Adrenal gland (tissue), 12 donors: Measurements from ENCODE around the gene KDM4B. TPM values are rescaled to one million over a fixed set of nuclear protein-coding genes. Genes with fewer than 3 reads are reported as not detected.

Experiments used
- DNase-seq, 7 donors: peaks; one replicate each; pipeline ENCODE4 v3.0.0-alpha.2; 2019 to 2020
- H3K27ac ChIP-seq, 5 donors: fragments of 200-600 bp; sonication (generic) in 4 of 5; 1 replicate in 3 of 5; 2 replicates in 2 of 5; pipeline versions ENCODE4 v1.5.1 to v1.8.0; 2016 to 2020; ENCODE audit warnings: mild to moderate bottlenecking in 1 of 5
- H3K27me3 ChIP-seq: fragments of 200-600 bp; 2 replicates; pipeline ENCODE4 v1.8.0; 2021
- H3K36me3 ChIP-seq, 2 donors: fragments of 200-600 bp; replicated peaks in 1 of 2; 1 replicate in 1 of 2; 2 replicates in 1 of 2; pipeline versions ENCODE4 v1.5.1 to v1.8.0; 2018 to 2022
- H3K4me1 ChIP-seq, 2 donors: fragments of 200-600 bp; replicated peaks in 1 of 2; 1 replicate in 1 of 2; 2 replicates in 1 of 2; pipeline versions ENCODE4 v1.5.1 to v1.8.0; 2018 to 2021
- H3K4me3 ChIP-seq, 4 donors: fragments of 200-600 bp; sonication (generic) in 3 of 4; one replicate each; pipeline ENCODE4 v1.5.1; 2016 to 2018
- H3K9me3 ChIP-seq, 3 donors: fragments of 200-600 bp; sonication (generic) in 1 of 3; replicated peaks in 1 of 3; 1 replicate in 2 of 3; 2 replicates in 1 of 3; pipeline versions ENCODE4 v1.5.1 to v1.8.0; 2016 to 2021
- POLR2A ChIP-seq, 2 donors: fragments of 450-650 bp; IDR thresholded peaks; one replicate each; pipeline ENCODE4 v1.6.1; 2017; ENCODE audit warnings: antibody characterized with exemption in 2 of 2, mild to moderate bottlenecking in 2 of 2, moderate library complexity in 1 of 2
- WGBS, 4 donors: extraction: QIAGEN DNeasy Blood & Tissue Kit in 2 of 4; methylation state at CpG; one replicate each; pipeline versions ENCODE4 v1.1.5 to v1.1.7; 2013 to 2017; 5-methylcytosine and 5-hydroxymethylcytosine counted together
- intact Hi-C, 2 donors: fragments of 100-400 bp; cut with DNase I; formaldehyde crosslinking; loops; one replicate each; pipeline versions ENCODE4 v1.14.1 to v1.15.0; 2022 to 2023
- polyA plus RNA-seq, 3 donors: library from polyadenylated mRNA; stranded (reverse); fragments of 200-250 nt in 2 of 3; fragments of 350-450 nt in 1 of 3; fragmentation: Illumina TruSeq in 1 of 3; extraction: RNeasy Lipid Tissue Mini Kit (QIAGEN cat#74804) in 1 of 3; gene quantifications; one replicate each; pipeline ENCODE4 v1.2.3, GENCODE V29; 2013 to 2014
- total RNA-seq, 9 donors: library from RNA; depleted of rRNA in 4 of 9; stranded (reverse); fragments of >200 nt in 4 of 9; fragments of 120-200 nt in 1 of 9; fragmentation: NEBNext Ultra II Directional in 1 of 9; extraction: Animal tissue kit (Norgen Biotek cat#: 25700) in 1 of 9; gene quantifications; one replicate each; pipeline versions ENCODE4 v1.1.0 to v1.2.4, GENCODE V29; 2013 to 2023
- TF ChIP-seq, protein P1 (sequence below), 6 experiments: fragments of 450-650 bp in 4 of 6; fragments of 200-600 bp in 2 of 6; sonication (generic) in 1 of 6; IDR thresholded peaks; 1 replicate in 5 of 6; 2 replicates in 1 of 6; pipeline versions ENCODE4 v1.5.1 to v1.8.0; 2016 to 2021; ENCODE audit warnings: antibody characterized with exemption in 6 of 6, mild to moderate bottlenecking in 2 of 6, moderate library complexity in 1 of 6
- donor health status: healthy with polysubstance abuse.
- donor health status: Bipolar disorder and iron deficiency.
- donor health status: DM: yes; HTN: yes; CAD: no.
- donor health status: DM: no; HTN: no; CAD: no.
- donor health status: DM: no; HTN: no; CAD: no.
- donor health status: DM: yes; HTN: yes; CAD: no.

Gene KDM4B
- total and polyA plus RNA-seq, 12 donors: 9.8 to 65.1 (median 39.9) TPM

DNA sequence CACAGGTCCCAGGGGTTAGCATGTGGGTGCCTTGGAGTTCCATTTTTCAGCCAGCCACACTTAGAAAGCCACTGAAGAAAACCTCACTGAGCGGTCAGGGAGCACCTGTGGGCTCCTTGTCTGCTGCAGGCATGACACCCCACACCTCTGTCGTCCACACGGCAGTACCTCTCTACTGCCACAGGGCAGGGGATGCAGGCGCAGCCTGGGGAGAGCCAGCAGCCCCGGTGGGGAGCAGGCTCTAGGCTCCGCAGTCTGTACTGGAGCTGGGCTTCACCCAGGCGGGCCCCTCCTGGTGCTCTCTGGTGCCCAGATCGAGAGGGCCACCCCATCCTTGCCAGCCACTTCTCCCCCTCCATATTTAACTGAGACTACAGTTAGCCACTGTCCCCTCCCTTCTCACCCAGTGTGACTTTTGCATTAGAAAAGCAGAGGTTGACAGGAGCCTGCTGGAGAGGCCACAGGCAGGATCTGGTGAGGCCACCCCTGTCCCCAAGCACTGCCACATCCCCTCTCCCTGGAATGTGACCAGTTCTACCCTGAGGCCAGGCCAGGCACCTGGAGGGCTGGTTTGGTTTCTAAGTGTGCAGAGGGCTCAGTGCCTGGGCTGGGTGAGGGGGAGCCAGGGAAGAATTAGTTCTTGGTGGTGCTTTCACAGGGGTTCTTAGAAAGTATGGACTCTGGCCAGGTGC lies 104.4 kb downstream of the KDM4B start:
- no peak for DNase-seq
- no peak overlapping the region for H3K4me3 ChIP-seq
- H3K36me3 ChIP-seq: peaks cover 0 to 32% of the 10 kb centered on the region in 2 donors
- peaks cover 4 to 7% of the 10 kb centered on the region in 2 donors for H3K4me1 ChIP-seq
- H3K27ac ChIP-seq: no peak overlapping the region
- intact Hi-C loops: no loop called here
- 76 to 94% (median 92%) methylated on average over 6 to 8 of the region's 8 CpGs for WGBS, 4 donors
- H3K27me3 ChIP-seq: no peaks in the 10 kb centered on the region
- TF ChIP-seq POLR2A (IDR thresholded peaks at IDR 0.05): no peak
- TF ChIP-seq, protein P1, sequence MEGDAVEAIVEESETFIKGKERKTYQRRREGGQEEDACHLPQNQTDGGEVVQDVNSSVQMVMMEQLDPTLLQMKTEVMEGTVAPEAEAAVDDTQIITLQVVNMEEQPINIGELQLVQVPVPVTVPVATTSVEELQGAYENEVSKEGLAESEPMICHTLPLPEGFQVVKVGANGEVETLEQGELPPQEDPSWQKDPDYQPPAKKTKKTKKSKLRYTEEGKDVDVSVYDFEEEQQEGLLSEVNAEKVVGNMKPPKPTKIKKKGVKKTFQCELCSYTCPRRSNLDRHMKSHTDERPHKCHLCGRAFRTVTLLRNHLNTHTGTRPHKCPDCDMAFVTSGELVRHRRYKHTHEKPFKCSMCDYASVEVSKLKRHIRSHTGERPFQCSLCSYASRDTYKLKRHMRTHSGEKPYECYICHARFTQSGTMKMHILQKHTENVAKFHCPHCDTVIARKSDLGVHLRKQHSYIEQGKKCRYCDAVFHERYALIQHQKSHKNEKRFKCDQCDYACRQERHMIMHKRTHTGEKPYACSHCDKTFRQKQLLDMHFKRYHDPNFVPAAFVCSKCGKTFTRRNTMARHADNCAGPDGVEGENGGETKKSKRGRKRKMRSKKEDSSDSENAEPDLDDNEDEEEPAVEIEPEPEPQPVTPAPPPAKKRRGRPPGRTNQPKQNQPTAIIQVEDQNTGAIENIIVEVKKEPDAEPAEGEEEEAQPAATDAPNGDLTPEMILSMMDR (IDR thresholded peaks at IDR 0.05): no peak
- H3K9me3 ChIP-seq: no peaks in the 10 kb centered on the region

DNA sequence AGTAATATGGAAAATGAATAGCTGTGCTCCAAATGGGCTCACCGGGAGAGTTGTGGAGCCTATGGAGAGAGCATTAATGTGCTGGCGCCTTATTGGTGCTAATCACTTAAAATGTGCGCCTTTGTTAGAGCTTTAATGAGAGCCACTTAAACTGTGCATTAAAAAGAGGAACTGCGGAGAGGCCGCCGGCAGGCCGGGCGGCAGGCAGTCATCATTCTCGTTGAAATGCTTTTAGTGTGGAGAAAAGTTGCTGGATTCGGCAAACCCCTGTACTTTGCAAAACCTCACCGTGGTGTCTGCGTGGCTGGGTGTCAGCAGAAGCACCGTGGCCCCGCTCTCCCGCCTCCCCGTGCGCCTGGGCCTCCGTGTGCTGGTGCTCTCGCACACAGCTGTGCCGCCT lies 105.5 kb downstream of the KDM4B start:
- Histone ChIP-seq H3K36me3 (peaks cover 0 to 43% of the 10 kb centered on the region in 2 donors), H3K27ac (no peak overlapping the region), H3K9me3 (no peaks in the 10 kb centered on the region), H3K4me1 (no peaks in the 10 kb centered on the region), H3K4me3 (no peak overlapping the region), H3K27me3 (no peaks in the 10 kb centered on the region)
- no peak for DNase-seq
- TF ChIP-seq, protein P1 (IDR thresholded peaks at IDR 0.05): no peak
- no peak for TF ChIP-seq POLR2A (IDR thresholded peaks at IDR 0.05)
- WGBS, 4 donors: 71 to 86% (median 80%) methylated on average over 10 to 20 of the region's 20 CpGs
- intact Hi-C loops: no loop called here

DNA sequence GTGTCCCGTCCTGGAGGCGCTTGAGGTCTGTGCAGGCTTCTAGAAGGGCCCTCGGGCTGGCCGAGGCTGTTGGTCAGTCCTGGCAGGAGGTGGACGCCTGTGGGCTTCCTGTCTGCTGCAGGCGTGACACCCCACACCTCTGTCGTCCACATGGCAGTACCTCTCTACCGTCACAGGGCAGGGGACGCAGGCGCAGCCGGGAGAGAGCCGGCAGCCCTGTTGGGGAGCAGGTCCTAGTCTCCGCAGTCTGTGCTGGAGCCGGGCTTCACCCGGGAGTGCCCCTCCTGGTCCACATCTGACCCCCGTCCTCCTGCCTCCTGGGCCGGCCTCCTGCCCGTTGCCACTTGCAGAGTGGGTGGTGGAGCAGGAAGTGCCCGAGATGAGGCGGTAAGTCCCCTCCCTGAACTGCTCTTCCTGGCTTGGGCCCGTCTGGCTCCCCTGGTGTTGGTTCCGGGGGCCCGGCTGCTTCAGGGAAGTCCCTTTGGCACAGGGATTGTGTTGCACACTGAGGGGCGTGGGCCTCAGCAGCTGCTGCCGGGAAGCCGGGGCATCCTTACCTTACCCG lies 106.0 kb downstream of the KDM4B start:
- intact Hi-C loops: no loop called here
- Histone ChIP-seq H3K27me3 (no peaks in the 10 kb centered on the region), H3K4me1 (no peaks in the 10 kb centered on the region), H3K27ac (no peak overlapping the region), H3K36me3 (peaks cover 0 to 46% of the 10 kb centered on the region in 2 donors), H3K4me3 (no peak overlapping the region), H3K9me3 (no peaks in the 10 kb centered on the region)
- TF ChIP-seq, protein P1 (IDR thresholded peaks at IDR 0.05): no peak
- no peak for TF ChIP-seq POLR2A (IDR thresholded peaks at IDR 0.05)
- DNase-seq: no peak
- 84 to 100% (median 86%) methylated on average over 7 to 27 of the region's 27 CpGs for WGBS, 4 donors

DNA sequence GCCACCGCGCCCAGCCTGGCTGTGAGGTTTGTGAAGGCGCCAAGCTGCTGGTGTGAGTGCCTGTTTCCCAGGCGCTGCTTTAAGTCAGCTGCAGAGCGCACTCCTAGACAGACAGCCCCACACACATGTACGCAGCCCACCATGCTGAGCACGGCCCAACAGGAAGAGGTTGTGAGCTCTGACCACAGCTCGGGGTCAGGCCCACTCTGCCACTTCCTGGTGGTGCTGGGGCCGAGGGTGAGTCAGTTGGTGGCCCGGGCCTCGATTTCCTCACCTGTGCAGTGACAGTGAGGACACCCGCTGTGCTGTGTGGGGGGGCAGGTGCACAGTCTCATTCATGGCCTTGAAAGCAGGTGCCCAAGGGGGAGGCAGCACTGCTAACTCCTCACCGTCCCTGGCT lies 106.7 kb downstream of the KDM4B start:
- intact Hi-C loops: no loop called here
- Histone ChIP-seq H3K27ac (no peak overlapping the region), H3K27me3 (no peaks in the 10 kb centered on the region), H3K4me1 (no peaks in the 10 kb centered on the region), H3K9me3 (no peaks in the 10 kb centered on the region), H3K36me3 (peaks cover 0 to 53% of the 10 kb centered on the region in 2 donors), H3K4me3 (no peak overlapping the region)
- 77 to 89% (median 82%) methylated on average over 5 to 13 of the region's 13 CpGs for WGBS, 4 donors
- DNase-seq: no peak
- TF ChIP-seq, protein P1 (IDR thresholded peaks at IDR 0.05): no peak
